ENCODE data around the gene ARHGAP44. TPM values are rescaled to one million over a fixed set of nuclear protein-coding genes. Genes with fewer than 3 reads are reported as not detected.
A peak's percentile ranks its signal among the peaks of the same experiment; 100 is the strongest.

ARHGAP44 gene
- total RNA-seq, 2 experiments from 2014 or later: not detected

DNA sequence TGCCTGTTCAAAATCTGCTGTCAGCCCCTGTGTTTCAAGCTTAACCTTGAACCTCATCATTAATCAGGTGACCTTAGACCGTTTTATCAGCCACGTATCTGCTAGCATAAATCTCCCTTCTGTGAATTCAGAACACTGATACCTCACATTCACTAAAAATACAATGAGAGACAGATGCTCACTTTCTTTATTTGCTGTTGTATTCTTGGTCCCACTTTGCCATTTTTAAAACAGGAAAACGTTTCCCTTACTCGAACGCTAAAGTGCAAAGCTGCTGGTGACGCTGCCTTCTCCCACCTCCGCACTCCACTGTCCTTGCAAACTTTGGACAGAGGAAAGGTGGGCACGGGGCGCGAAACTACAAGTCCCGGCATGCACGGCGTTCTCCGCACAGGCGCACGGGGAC lies 220 bp upstream of the ARHGAP44 start:
- H3K9me3 Mint-ChIP-seq: no peaks in the 10 kb centered on the region
- ChIA-PET POLR2A (no interaction called here), CTCF (no interaction called here)
- H3K4me3 Mint-ChIP-seq: no peak overlapping the region
- no peak overlapping the region for H3K27ac Mint-ChIP-seq
- DNase-seq (no peak), ATAC-seq (ENCODE audit: poor library complexity) (no peak)
- no peak overlapping the region for H3K4me3 ChIP-seq (ENCODE audit: low read length)
- no peaks in the 10 kb centered on the region for H3K36me3 ChIP-seq (ENCODE audit: insufficient read depth, low read length)
- intact Hi-C loops (cut with DNase I, micrococcal nuclease): no loop called here
- no peak overlapping the region for H3K27ac ChIP-seq (ENCODE audit: low read depth in 1 of 2, low read length in 2 of 2)
- TF ChIP-seq, protein P1, sequence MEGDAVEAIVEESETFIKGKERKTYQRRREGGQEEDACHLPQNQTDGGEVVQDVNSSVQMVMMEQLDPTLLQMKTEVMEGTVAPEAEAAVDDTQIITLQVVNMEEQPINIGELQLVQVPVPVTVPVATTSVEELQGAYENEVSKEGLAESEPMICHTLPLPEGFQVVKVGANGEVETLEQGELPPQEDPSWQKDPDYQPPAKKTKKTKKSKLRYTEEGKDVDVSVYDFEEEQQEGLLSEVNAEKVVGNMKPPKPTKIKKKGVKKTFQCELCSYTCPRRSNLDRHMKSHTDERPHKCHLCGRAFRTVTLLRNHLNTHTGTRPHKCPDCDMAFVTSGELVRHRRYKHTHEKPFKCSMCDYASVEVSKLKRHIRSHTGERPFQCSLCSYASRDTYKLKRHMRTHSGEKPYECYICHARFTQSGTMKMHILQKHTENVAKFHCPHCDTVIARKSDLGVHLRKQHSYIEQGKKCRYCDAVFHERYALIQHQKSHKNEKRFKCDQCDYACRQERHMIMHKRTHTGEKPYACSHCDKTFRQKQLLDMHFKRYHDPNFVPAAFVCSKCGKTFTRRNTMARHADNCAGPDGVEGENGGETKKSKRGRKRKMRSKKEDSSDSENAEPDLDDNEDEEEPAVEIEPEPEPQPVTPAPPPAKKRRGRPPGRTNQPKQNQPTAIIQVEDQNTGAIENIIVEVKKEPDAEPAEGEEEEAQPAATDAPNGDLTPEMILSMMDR (IDR thresholded peaks at IDR 0.05): no peak
- H3K36me3 Mint-ChIP-seq (ENCODE audit: low read depth): no peaks in the 10 kb centered on the region
- H3K27me3 Mint-ChIP-seq: peaks cover 40% of the 10 kb centered on the region
- peaks cover 8% of the 10 kb centered on the region for H3K4me1 ChIP-seq (ENCODE audit: insufficient read depth, low read length)
- peaks cover 6% of the 10 kb centered on the region for H3K4me1 Mint-ChIP-seq (ENCODE audit: low read depth)
- H3K27me3 ChIP-seq (ENCODE audit: control insufficient read depth in 1 of 2, insufficient read depth in 2 of 2, low read length in 2 of 2): peaks cover 4 to 31% of the 10 kb centered on the region in 2 experiments
- peaks cover 0 to 8% of the 10 kb centered on the region in 2 experiments for H3K9me3 ChIP-seq (ENCODE audit: control insufficient read depth in 1 of 2, insufficient read depth in 1 of 2, low read length in 2 of 2)

DNA sequence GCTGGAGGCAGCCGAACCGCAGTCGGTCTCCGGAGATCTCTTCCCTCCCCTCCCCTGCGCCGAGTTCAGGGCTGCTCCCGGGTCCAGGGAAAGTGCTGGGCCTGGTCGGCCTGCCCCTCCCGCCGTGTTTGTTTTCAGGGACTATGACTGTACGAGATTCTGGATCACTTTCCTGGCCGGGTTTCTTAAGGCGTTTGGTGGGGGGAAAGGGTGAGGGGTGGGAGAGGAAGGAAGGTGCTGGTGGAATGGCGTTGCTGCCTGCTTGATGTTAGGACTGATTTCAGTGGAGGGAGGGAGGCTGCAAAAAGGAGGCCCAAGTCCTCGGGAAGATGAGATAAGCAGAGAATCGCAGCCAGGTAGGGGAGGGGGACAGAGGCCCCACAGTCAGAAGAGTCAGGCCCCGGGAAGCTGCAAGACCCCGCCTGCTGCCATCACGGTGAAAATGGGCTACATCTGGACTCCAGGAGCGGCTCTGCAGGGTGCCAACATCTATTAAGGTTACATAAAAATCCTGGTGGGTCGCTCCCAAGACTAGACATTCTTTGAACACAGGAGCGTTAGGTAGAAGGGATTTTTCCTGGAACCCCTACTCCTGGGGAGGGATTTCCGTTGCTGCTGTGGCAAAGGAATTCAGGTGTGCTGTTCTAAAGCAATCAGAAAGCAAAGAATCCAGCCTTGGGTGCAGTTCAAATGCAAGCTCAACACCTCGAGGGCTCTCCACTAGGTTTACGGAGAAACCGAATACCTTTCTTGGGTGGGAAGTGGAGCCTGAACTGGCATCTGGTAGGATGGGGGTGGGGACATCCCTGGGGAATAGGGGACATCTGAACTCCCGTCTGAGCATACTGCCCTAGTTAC lies 1.2 kb downstream of the ARHGAP44 start:
- no peak for ATAC-seq (ENCODE audit: poor library complexity)
- intact Hi-C loops (cut with DNase I, micrococcal nuclease): no loop called here

DNA sequence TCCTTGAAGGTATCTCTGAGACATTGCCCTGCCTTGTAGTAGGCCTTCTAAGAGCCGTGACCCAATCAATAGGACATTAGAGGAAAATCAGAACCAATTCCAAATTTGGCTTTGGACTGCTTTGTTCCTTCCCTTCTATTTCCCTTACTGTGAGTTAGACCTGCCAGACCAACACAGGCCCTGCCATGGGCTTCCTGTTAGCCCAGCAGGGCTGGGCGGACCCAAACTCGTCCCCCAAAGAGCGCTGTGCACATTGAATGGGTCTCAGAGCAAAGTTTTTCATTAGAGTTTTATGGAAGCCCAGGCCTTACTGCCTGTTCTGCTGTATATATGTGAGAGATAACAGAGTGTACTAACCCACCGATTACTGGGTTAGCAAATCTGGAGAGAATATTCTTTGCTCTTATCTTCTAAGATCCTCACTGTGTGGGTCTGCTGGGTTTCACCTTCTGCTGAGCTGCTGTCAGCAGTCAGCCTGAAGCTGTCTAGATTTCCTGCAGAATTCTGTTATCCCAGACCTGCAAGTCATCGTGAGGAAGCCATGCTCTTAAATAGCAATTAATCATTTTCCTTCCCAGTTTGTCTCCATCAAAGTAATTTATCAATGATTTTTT lies 5.7 kb downstream of the ARHGAP44 start:
- H3K27ac Mint-ChIP-seq: no peak overlapping the region
- CTCF ChIA-PET: no interaction called here
- H3K4me3 Mint-ChIP-seq: no peak overlapping the region
- ATAC-seq (ENCODE audit: poor library complexity) (no peak), DNase-seq (no peak)
- Histone ChIP-seq H3K4me3 (ENCODE audit: low read length) (no peak overlapping the region), H3K36me3 (ENCODE audit: insufficient read depth, low read length) (no peaks in the 10 kb centered on the region), H3K9me3 (ENCODE audit: control insufficient read depth in 1 of 2, insufficient read depth in 1 of 2, low read length in 2 of 2) (peaks cover 0 to 13% of the 10 kb centered on the region in 2 experiments), H3K4me1 (ENCODE audit: insufficient read depth, low read length) (peaks cover 4% of the 10 kb centered on the region), H3K27me3 (ENCODE audit: control insufficient read depth in 1 of 2, insufficient read depth in 2 of 2, low read length in 2 of 2) (peaks cover 4 to 19% of the 10 kb centered on the region in 2 experiments), H3K27ac (ENCODE audit: low read depth in 1 of 2, low read length in 2 of 2) (no peak overlapping the region)
- intact Hi-C loops (cut with DNase I, micrococcal nuclease): no loop called here
- peaks cover 5% of the 10 kb centered on the region for H3K4me1 Mint-ChIP-seq (ENCODE audit: low read depth)
- POLR2A ChIA-PET: no interaction called here
- TF ChIP-seq, protein P1 (IDR thresholded peaks at IDR 0.05): no peak
- H3K36me3 Mint-ChIP-seq (ENCODE audit: low read depth): no peaks in the 10 kb centered on the region
- peaks cover 3% of the 10 kb centered on the region for H3K9me3 Mint-ChIP-seq
- H3K27me3 Mint-ChIP-seq: peaks cover 23% of the 10 kb centered on the region

More for the DNA sequence above, 1.2 kb downstream of the ARHGAP44 start:
- H3K27ac ChIP-seq (ENCODE audit: low read depth in 1 of 2, low read length in 2 of 2): no peak overlapping the region
- Mint-ChIP-seq H3K27ac (no peak overlapping the region), H3K27me3 (peaks cover 40% of the 10 kb centered on the region), H3K4me3 (peak overlapping the region; percentile 25), H3K9me3 (no peaks in the 10 kb centered on the region), H3K4me1 (ENCODE audit: low read depth) (peaks cover 6% of the 10 kb centered on the region), H3K36me3 (ENCODE audit: low read depth) (no peaks in the 10 kb centered on the region)
- H3K4me1 ChIP-seq (ENCODE audit: insufficient read depth, low read length): peaks cover 8% of the 10 kb centered on the region
- DNase-seq: no peak
- H3K27me3 ChIP-seq (ENCODE audit: control insufficient read depth in 1 of 2, insufficient read depth in 2 of 2, low read length in 2 of 2): peaks cover 4 to 31% of the 10 kb centered on the region in 2 experiments
- TF ChIP-seq, protein P1 (IDR thresholded peaks at IDR 0.05): no peak
- H3K9me3 ChIP-seq (ENCODE audit: control insufficient read depth in 1 of 2, insufficient read depth in 1 of 2, low read length in 2 of 2): peaks cover 0 to 12% of the 10 kb centered on the region in 2 experiments
- CTCF ChIA-PET: no interaction called here
- POLR2A ChIA-PET: no interaction called here
- H3K36me3 ChIP-seq (ENCODE audit: insufficient read depth, low read length): no peaks in the 10 kb centered on the region
- H3K4me3 ChIP-seq (ENCODE audit: low read length): no peak overlapping the region

All from CD4-positive, alpha-beta T cell (primary cell).